ENCODE measurements around the gene PCDH9.
"Not testable (repeated sequence)": the region's sequence is repeated elsewhere in the genome, so short reads cannot be mapped to it uniquely, and the experiment has no call there.

Gene PCDH9

GRCh38 chr13:66765559-66765958, 464.6 kb downstream of the PCDH9 start:
- H3K4me1 ChIP-seq (ENCODE audit: control insufficient read depth, insufficient read depth, low read length), result no peaks in the 10 kb centered on the region
- no peaks in the 10 kb centered on the region for H3K27me3 ChIP-seq (ENCODE audit: control insufficient read depth, insufficient read depth, low read length)
- DNase-seq (ENCODE audit: low read depth, low spot score), result no peak
- no peak overlapping the region for H3K27ac ChIP-seq (ENCODE audit: low read length)
- H3K9me3 ChIP-seq (ENCODE audit: control insufficient read depth, insufficient read depth, low read length), result no peaks in the 10 kb centered on the region; the same call in 1 of the 2 replicates
- H3K36me3 ChIP-seq (ENCODE audit: control insufficient read depth, insufficient read depth, low read length), result no peaks in the 10 kb centered on the region
- H3K4me3 ChIP-seq (ENCODE audit: low read length), result no peak overlapping the region

- H3K27ac ChIP-seq (ENCODE audit: low read length); H3K27me3 ChIP-seq (ENCODE audit: control insufficient read depth, insufficient read depth, low read length); H3K36me3 ChIP-seq (ENCODE audit: control insufficient read depth, insufficient read depth, low read length); DNase-seq (ENCODE audit: low read depth, low spot score); H3K9me3 ChIP-seq (ENCODE audit: control insufficient read depth, insufficient read depth, low read length); H3K4me3 ChIP-seq (ENCODE audit: low read length); H3K4me1 ChIP-seq (ENCODE audit: control insufficient read depth, insufficient read depth, low read length): not testable (repeated sequence)
- WGBS (ENCODE audit: insufficient coverage, insufficient read length), result no CpG with 5 or more reads among the region's 4 CpGs
Observed at GRCh38 chr13:66760678-66761077, 469.5 kb downstream of the PCDH9 start.

GRCh38 chr13:66759919-66760318, 470.2 kb downstream of the PCDH9 start:
- Histone ChIP-seq H3K36me3 (ENCODE audit: control insufficient read depth, insufficient read depth, low read length) (no peaks in the 10 kb centered on the region), H3K9me3 (ENCODE audit: control insufficient read depth, insufficient read depth, low read length) (no peaks in the 10 kb centered on the region; the same call in 1 of the 2 replicates), H3K4me3 (ENCODE audit: low read length) (no peak overlapping the region), H3K27ac (ENCODE audit: low read length) (no peak overlapping the region), H3K4me1 (ENCODE audit: control insufficient read depth, insufficient read depth, low read length) (no peaks in the 10 kb centered on the region), H3K27me3 (ENCODE audit: control insufficient read depth, insufficient read depth, low read length) (no peaks in the 10 kb centered on the region)
- WGBS (ENCODE audit: insufficient coverage, insufficient read length), result no CpG with 5 or more reads among the region's 1 CpG
- no peak for DNase-seq (ENCODE audit: low read depth, low spot score)

GRCh38 chr13:66751691-66752090, 478.4 kb downstream of the PCDH9 start:
- no peak overlapping the region for H3K4me3 ChIP-seq (ENCODE audit: low read length)
- H3K9me3 ChIP-seq (ENCODE audit: control insufficient read depth, insufficient read depth, low read length), result no peaks in the 10 kb centered on the region
- 100% methylated on average over 2 of the region's 2 CpGs for WGBS (ENCODE audit: insufficient coverage, insufficient read length)
- no peaks in the 10 kb centered on the region for H3K36me3 ChIP-seq (ENCODE audit: control insufficient read depth, insufficient read depth, low read length)
- H3K4me1 ChIP-seq (ENCODE audit: control insufficient read depth, insufficient read depth, low read length), result no peaks in the 10 kb centered on the region
- no peak for DNase-seq (ENCODE audit: low read depth, low spot score)
- H3K27ac ChIP-seq (ENCODE audit: low read length), result no peak overlapping the region
- no peaks in the 10 kb centered on the region for H3K27me3 ChIP-seq (ENCODE audit: control insufficient read depth, insufficient read depth, low read length)

GRCh38 chr13:66748712-66749111, 481.4 kb downstream of the PCDH9 start:
- no peaks in the 10 kb centered on the region for H3K4me1 ChIP-seq (ENCODE audit: control insufficient read depth, insufficient read depth, low read length)
- no peaks in the 10 kb centered on the region for H3K36me3 ChIP-seq (ENCODE audit: control insufficient read depth, insufficient read depth, low read length)
- no peak for DNase-seq (ENCODE audit: low read depth, low spot score)
- no peak overlapping the region for H3K27ac ChIP-seq (ENCODE audit: low read length)
- no peak overlapping the region for H3K4me3 ChIP-seq (ENCODE audit: low read length)
- H3K9me3 ChIP-seq (ENCODE audit: control insufficient read depth, insufficient read depth, low read length), result no peaks in the 10 kb centered on the region
- no peaks in the 10 kb centered on the region for H3K27me3 ChIP-seq (ENCODE audit: control insufficient read depth, insufficient read depth, low read length)
- WGBS (ENCODE audit: insufficient coverage, insufficient read length), result no CpG with 5 or more reads among the region's 1 CpG

GRCh38 chr13:66745307-66745706, 484.8 kb downstream of the PCDH9 start:
- Histone ChIP-seq H3K27me3 (ENCODE audit: control insufficient read depth, insufficient read depth, low read length) (no peaks in the 10 kb centered on the region), H3K27ac (ENCODE audit: low read length) (no peak overlapping the region), H3K4me3 (ENCODE audit: low read length) (no peak overlapping the region), H3K9me3 (ENCODE audit: control insufficient read depth, insufficient read depth, low read length) (no peaks in the 10 kb centered on the region), H3K4me1 (ENCODE audit: control insufficient read depth, insufficient read depth, low read length) (no peaks in the 10 kb centered on the region), H3K36me3 (ENCODE audit: control insufficient read depth, insufficient read depth, low read length) (no peaks in the 10 kb centered on the region)
- DNase-seq (ENCODE audit: low read depth, low spot score), result no peak
- WGBS (ENCODE audit: insufficient coverage, insufficient read length), result no CpG with 5 or more reads among the region's 4 CpGs

- no peaks in the 10 kb centered on the region for H3K9me3 ChIP-seq (ENCODE audit: control insufficient read depth, insufficient read depth, low read length)
- no peak overlapping the region for H3K27ac ChIP-seq (ENCODE audit: low read length)
- no peaks in the 10 kb centered on the region for H3K27me3 ChIP-seq (ENCODE audit: control insufficient read depth, insufficient read depth, low read length)
- H3K4me3 ChIP-seq (ENCODE audit: low read length), result no peak overlapping the region
- no peaks in the 10 kb centered on the region for H3K36me3 ChIP-seq (ENCODE audit: control insufficient read depth, insufficient read depth, low read length)
- DNase-seq (ENCODE audit: low read depth, low spot score), result no peak
- no peaks in the 10 kb centered on the region for H3K4me1 ChIP-seq (ENCODE audit: control insufficient read depth, insufficient read depth, low read length)
- no CpG with 5 or more reads among the region's 2 CpGs for WGBS (ENCODE audit: insufficient coverage, insufficient read length)
Observed at GRCh38 chr13:66723576-66723975, 506.6 kb downstream of the PCDH9 start.

GRCh38 chr13:66716538-66716937, 513.6 kb downstream of the PCDH9 start:
- no peaks in the 10 kb centered on the region for H3K36me3 ChIP-seq (ENCODE audit: control insufficient read depth, insufficient read depth, low read length)

GRCh38 chr13:66714795-66715194, 515.3 kb downstream of the PCDH9 start:
- no peak for DNase-seq (ENCODE audit: low read depth, low spot score)
- Histone ChIP-seq H3K27me3 (ENCODE audit: control insufficient read depth, insufficient read depth, low read length) (no peaks in the 10 kb centered on the region), H3K9me3 (ENCODE audit: control insufficient read depth, insufficient read depth, low read length) (no peaks in the 10 kb centered on the region), H3K36me3 (ENCODE audit: control insufficient read depth, insufficient read depth, low read length) (no peaks in the 10 kb centered on the region), H3K4me3 (ENCODE audit: low read length) (no peak overlapping the region), H3K27ac (ENCODE audit: low read length) (no peak overlapping the region), H3K4me1 (ENCODE audit: control insufficient read depth, insufficient read depth, low read length) (no peaks in the 10 kb centered on the region)

More at GRCh38 chr13:66716538-66716937, 513.6 kb downstream of the PCDH9 start:
- H3K4me1 ChIP-seq (ENCODE audit: control insufficient read depth, insufficient read depth, low read length), result no peaks in the 10 kb centered on the region
- no peak for DNase-seq (ENCODE audit: low read depth, low spot score)
- no peak overlapping the region for H3K27ac ChIP-seq (ENCODE audit: low read length)
- no peaks in the 10 kb centered on the region for H3K9me3 ChIP-seq (ENCODE audit: control insufficient read depth, insufficient read depth, low read length)
- no peak overlapping the region for H3K4me3 ChIP-seq (ENCODE audit: low read length)
- H3K27me3 ChIP-seq (ENCODE audit: control insufficient read depth, insufficient read depth, low read length), result no peaks in the 10 kb centered on the region

- Histone ChIP-seq H3K27ac (ENCODE audit: low read length) (no peak overlapping the region), H3K27me3 (ENCODE audit: control insufficient read depth, insufficient read depth, low read length) (no peaks in the 10 kb centered on the region), H3K4me3 (ENCODE audit: low read length) (no peak overlapping the region), H3K9me3 (ENCODE audit: control insufficient read depth, insufficient read depth, low read length) (no peaks in the 10 kb centered on the region), H3K36me3 (ENCODE audit: control insufficient read depth, insufficient read depth, low read length) (no peaks in the 10 kb centered on the region), H3K4me1 (ENCODE audit: control insufficient read depth, insufficient read depth, low read length) (no peaks in the 10 kb centered on the region)
- WGBS (ENCODE audit: insufficient coverage, insufficient read length), result no CpG with 5 or more reads among the region's 2 CpGs
- DNase-seq (ENCODE audit: low read depth, low spot score), result no peak
Observed at GRCh38 chr13:66704110-66704509, 526.0 kb downstream of the PCDH9 start.

GRCh38 chr13:66703597-66703996, 526.5 kb downstream of the PCDH9 start:
- H3K36me3 ChIP-seq (ENCODE audit: control insufficient read depth, insufficient read depth, low read length), result no peaks in the 10 kb centered on the region
- WGBS (ENCODE audit: insufficient coverage, insufficient read length), result no CpG with 5 or more reads among the region's 3 CpGs
- no peak for DNase-seq (ENCODE audit: low read depth, low spot score)

More at GRCh38 chr13:66703597-66703996, 526.5 kb downstream of the PCDH9 start:
- Histone ChIP-seq H3K4me3 (ENCODE audit: low read length) (no peak overlapping the region), H3K4me1 (ENCODE audit: control insufficient read depth, insufficient read depth, low read length) (no peaks in the 10 kb centered on the region), H3K27ac (ENCODE audit: low read length) (no peak overlapping the region), H3K9me3 (ENCODE audit: control insufficient read depth, insufficient read depth, low read length) (no peaks in the 10 kb centered on the region), H3K27me3 (ENCODE audit: control insufficient read depth, insufficient read depth, low read length) (no peaks in the 10 kb centered on the region)

All from iPS DF 6.9 (cell line).